Measurements from ENCODE around the gene LCNL1.

- TF ChIP-seq, protein P1, sequence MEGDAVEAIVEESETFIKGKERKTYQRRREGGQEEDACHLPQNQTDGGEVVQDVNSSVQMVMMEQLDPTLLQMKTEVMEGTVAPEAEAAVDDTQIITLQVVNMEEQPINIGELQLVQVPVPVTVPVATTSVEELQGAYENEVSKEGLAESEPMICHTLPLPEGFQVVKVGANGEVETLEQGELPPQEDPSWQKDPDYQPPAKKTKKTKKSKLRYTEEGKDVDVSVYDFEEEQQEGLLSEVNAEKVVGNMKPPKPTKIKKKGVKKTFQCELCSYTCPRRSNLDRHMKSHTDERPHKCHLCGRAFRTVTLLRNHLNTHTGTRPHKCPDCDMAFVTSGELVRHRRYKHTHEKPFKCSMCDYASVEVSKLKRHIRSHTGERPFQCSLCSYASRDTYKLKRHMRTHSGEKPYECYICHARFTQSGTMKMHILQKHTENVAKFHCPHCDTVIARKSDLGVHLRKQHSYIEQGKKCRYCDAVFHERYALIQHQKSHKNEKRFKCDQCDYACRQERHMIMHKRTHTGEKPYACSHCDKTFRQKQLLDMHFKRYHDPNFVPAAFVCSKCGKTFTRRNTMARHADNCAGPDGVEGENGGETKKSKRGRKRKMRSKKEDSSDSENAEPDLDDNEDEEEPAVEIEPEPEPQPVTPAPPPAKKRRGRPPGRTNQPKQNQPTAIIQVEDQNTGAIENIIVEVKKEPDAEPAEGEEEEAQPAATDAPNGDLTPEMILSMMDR (conservative IDR thresholded peaks at IDR 0.05; ENCODE audit: low read length) = no peak
- TF ChIP-seq EZH2phosphoT487 (IDR thresholded peaks at IDR 0.05; ENCODE audit: borderline replicate concordance) = no peak
Measured at GRCh38 chr9:136946228-136947027, 36.4 kb upstream of the LCNL1 start.

All from Loucy (cell line).